Kidney glomerular epithelial cell (primary cell): ENCODE data around the gene NCF4.

Experiments
- DNase-seq: peaks from one replicate; lab custom pipeline; 2025; lab: John Stamatoyannopoulos, UW

The NCF4 gene

GRCh38 chr22:36860821-36861659 is at the start of gene NCF4:
Gene NCF4, plus strand, starts transcription at chr22:36861006. Its CDS starts 166 bp downstream, at chr22:36861172.
- no peak for DNase-seq

DNA sequence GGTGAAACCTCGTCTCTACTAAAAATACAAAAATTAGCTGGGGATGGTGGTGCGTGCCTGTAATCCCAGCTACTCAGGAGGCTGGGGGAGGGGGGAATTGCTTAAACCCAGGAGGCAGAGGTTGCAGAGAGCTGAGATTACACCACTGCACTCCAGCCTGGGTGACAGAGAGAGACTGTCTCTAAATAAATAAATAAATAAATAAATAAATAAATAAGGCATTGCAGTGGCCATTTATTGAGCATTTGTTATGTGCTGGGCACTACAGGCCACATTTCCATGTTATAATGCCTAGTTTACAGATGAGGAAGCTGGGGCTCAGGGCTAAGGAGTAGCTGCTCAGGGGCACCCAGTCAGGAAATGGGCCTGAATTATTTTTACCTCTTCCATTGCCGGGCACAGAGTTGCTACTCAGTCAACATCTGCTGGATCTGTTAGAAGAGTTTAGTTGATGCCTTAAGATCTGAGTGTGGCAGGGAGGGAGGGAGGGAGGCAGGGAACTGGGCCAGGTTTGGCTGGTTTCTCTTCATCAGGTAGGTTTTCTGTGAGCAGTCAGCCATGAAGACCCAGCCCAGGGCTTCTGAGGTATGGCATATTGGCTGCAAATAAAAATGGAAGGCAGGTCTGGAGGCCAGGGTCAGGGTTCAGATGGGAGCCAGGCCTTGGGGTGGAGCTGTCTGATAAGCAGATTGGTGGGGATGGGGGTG is 49.6 kb upstream of the NCF4 start:
- no peak for DNase-seq

- no peak for DNase-seq
Observed at GRCh38 chr22:36814801-36815200, 46.0 kb upstream of the NCF4 start.

DNA sequence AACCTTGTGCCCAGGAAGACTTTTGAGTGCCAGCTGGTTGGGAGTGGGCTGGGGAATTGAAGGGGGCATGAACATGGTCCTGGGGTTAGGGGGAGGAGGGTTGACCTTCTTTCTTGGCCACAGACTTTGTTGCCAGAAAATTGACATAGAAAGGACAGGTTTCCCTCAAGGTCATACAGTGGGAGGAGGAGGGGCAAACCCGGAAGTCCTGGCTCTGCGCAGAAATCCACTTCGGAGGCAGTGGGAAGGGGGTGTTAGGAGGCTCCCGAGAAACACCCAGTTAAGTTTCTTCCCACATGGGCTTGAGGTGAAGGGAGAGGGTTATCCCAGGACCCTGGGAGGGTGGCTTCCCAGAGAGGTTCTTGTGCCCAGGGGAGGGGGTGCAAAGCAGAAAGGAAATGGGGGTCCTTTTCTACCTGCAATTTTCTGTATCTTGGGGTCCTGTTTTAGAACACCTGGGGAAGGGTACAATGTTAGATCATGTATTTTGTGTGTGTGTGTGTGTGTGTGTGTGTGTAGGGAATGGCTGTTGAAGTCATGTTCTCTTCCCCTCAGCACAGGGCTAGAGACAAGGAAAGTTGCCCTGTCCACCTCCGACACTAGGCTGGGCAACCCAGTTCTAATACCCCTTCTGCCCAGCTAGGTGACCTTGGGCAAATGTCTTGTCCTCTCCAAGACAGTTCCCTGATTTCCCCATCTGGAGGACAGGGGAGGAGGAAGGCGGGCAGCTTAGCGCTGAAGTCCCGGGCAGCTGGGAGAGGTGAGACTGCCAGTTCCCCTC is 45.1 kb upstream of the NCF4 start:
- no peak for DNase-seq

DNA sequence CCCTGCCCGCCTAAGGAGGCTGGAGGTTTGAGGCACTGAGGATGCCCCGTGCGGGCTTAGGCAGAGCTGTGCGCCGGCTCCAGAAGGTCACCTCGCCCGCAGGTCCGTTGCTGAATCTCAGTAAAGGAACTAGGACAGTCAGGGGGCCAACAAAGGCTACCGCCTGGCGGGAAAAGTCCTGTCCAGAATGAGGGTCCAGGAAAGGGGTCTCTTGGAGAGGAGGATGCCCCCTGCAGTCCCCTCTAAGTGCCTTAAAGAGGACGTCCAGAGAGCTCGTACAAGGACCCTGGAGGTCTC is 44.5 kb upstream of the NCF4 start:
- DNase-seq: no peak

GRCh38 chr22:36816636-36817524 is 43.9 kb upstream of the NCF4 start, which contains the start of gene PVALB:
Gene PVALB, minus strand, starts transcription at chr22:36817035. Its CDS starts 30 bp downstream, at chr22:36817005.
- no peak for DNase-seq

DNA sequence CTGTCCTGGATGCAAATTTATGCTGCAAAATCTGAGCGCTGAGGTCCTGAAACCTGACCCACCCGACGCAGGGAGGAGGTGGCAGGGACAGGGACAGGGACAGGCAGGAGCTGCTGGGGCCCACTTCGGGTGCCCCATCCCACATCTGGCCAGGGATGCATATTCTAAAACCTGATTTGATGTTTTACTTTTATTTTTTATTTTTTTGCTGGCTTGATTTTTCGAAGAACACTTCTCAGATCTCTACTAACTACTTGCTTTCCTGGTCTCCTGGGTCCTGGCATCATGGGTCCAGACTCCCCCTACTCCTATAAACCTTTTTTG is 43.3 kb upstream of the NCF4 start:
- DNase-seq: no peak

GRCh38 chr22:36818010-36818642 is 42.7 kb upstream of the NCF4 start:
- no peak for DNase-seq

DNA sequence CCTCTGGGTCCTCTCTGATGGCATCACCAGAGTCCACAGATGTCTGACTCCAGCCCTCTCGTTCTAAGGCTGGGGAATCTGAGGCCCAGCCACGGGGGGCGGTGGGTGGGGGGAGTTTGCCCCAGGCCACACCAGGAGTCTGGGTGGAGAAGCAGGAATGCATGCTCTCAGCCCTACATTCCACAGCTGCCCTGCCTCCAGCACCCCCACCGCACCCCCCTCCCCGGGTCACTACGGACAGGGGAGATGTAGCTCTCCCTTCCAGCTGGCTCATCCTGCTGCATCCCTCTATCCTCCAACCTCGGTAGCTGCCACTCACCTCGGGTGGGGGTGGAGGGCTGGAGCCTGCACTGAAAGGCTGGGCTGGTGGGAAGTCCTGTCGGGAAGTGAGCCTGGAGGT is 41.7 kb upstream of the NCF4 start:
- no peak for DNase-seq

DNA sequence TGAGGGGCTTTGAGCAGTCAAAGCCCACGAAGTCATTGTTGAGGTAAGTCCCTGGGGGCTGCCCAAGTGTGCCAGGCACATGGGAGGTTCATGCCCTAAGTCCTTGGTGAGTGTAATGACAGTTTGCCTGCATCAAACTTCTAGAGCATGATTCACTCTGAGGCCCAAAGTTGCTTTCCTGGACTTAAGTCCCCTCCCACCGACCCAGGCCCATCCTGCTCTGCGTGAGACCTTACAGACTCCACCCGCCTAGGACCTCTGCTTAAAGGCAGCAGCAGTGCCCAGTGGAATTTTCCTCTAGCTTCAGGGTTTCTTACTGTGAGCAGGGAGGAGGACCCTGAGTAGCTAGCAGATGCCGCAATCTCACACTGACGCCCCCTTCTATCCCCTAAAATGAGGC is 38.2 kb upstream of the NCF4 start:
- DNase-seq: no peak

DNA sequence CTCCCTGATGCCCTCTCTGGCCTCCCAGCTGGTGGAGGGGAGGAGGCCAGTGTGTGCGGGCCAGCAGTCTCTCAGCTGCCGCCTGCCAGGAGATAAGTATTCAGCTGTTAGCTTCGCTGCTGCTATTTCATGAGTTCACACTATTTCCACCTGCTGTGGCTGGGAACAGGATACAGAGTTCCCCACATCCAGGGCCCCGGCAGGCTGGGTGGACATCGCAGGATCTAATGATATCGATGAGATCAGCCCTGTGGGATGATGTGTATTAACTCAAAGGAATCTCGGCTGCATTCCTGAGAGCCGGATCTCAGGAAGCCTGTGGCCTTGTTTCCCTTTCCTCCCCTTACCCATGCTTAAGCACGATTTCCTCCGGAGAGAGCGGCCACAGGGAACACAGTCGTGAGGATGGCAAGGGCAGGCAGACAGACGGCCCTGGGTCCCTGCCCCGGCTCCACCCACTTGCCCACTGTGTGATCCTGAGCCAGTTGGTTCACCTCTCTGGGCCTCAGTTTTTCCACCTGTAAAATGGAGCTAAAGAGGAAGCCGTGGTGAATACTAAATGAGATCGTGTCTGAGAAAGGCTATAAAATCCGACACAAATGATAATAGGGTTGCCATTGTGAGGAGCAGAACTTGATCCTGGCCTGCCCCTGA is 37.5 kb upstream of the NCF4 start:
- peak; percentile 9 for DNase-seq

DNA sequence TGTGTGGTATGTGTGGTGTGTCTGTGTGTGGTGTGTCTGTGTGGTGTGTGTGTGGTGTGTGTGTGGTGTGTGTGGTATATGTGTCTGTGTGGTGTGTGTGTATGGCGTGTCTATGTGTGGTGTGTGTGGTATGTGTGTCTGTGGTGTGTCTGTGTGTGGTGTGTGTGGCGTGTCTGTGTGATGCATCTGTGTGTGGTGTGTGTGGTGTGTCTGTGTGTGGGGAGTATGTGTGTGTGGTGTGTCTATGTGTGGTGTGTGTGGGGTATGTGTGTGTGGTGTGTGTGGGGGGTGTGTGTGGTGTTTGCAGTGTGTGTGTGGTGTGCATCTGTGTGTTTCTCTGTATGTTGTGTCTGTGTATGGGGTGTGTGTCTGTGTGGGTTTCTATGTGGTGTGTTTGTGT is 36.2 kb upstream of the NCF4 start:
- no peak for DNase-seq

DNA sequence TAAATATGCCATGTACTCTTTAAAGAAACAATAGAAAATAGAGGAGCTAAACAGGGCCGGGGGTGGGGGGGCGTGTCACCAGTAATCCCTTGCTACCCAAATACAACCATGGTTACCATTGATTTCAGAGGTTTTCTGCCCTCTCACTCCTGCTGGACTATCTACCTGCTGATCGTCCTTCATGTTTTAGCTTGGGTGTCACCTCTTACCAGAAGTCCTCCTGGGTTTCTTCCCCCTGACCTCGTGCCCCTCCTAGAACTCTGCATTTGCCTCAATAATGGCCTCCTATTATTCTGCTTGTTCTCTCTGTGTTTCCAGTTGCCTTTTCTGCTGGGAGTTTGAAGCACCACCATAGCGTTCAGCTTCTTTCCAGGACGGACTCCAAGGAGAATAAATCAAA is 34.5 kb upstream of the NCF4 start:
- no peak for DNase-seq

- no peak for DNase-seq
Observed at GRCh38 chr22:36828815-36829214, 32.0 kb upstream of the NCF4 start.

DNA sequence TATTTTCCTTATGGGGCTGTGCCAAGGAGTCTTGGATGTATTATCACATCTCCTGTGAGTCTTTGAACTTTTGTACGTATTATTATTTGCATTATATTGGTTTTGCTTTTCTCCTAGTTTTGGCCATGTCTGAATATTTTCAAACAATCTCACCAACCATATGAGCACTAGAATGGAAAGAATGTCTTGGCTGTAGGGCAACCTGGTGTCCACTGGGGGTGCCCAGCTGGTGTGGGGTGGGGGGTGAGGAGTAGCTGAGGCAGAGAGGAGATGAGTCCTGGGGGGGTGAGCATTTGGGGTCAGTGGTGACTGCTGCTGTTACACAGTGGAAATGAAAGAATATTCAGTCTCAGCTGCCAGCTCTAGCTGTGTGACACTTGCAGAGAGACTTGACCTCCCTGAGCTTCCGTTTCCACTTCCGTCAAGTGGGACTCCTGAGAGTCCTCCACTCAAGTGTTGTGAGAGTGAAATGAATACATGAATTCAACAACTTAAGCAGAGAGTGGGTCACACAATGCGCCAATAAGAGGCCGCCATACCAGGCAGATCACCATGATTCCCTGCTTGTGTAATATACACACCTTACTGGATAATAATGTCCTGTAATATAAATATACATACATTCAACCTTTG is 31.3 kb upstream of the NCF4 start:
- DNase-seq: no peak

GRCh38 chr22:36830601-36831000 is 30.2 kb upstream of the NCF4 start:
- no peak for DNase-seq

GRCh38 chr22:36831206-36831605 is 29.6 kb upstream of the NCF4 start:
- no peak for DNase-seq

- no peak for DNase-seq
Observed at GRCh38 chr22:36831717-36832116, 29.1 kb upstream of the NCF4 start.

DNA sequence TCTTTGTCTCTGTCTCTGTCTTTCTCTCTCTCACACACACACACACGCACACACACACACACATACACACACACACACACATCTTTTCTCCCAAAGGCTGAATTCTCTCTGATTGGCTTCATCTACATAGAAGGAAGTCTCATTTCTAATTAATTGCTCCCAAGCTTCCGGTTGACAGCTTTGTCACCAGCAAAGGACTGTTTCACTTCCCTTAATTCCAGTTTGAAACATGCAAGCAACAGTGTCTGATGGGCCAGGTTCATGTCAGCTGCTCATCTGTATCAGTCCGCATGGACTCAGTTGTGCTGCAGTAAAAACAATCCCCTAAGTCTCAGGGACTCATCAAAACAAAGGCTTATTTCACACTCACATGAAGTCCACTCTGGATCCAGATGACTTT is 27.7 kb upstream of the NCF4 start:
- no peak for DNase-seq

DNA sequence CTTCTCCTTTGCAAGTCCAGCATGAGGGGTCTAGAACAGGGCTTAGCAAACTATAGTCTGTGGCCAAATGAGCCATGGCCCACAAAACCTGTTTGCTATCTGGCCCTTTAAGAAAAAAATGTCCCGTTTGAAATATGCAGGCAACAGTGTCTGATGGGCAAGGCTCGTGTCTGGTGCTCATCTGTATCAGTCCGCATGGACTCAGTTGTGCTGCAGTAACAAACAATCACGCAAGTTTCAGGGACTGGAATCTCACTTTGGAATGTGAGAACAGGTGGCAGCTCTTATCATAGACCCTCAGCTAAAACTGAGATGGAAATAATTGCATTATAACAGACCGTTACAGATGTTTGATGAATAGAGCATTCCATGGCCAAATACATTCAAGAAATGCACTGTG is 24.9 kb upstream of the NCF4 start:
- DNase-seq: no peak
